SK-N-SH (cell line): ENCODE data around the gene EIF4E2.

ENCODE experiments used
- EZH2phosphoT487 ChIP-seq: fragments of 200-600 bp; sonication (generic); IDR thresholded peaks from 2 replicates; pipeline ENCODE4 v1.6.1; 2017; ENCODE audit warnings: low read depth, mixed run types, mild to moderate bottlenecking, antibody characterized with exemption, moderate library complexity, borderline replicate concordance
- FOSL2 ChIP-seq: IDR thresholded peaks from 2 replicates; pipeline ENCODE4 v1.4.0; 2012; ENCODE audit warnings: low read depth, mild to moderate bottlenecking, moderate library complexity, borderline replicate concordance
- NRF1 ChIP-seq: IDR thresholded peaks from 2 replicates; pipeline ENCODE4 v1.6.1; 2012; ENCODE audit warnings: low read depth, mild to moderate bottlenecking, low read length
- POLR2AphosphoS5 ChIP-seq: IDR thresholded peaks from 2 replicates; pipeline ENCODE4 v1.6.1; 2012; ENCODE audit warnings: low read depth, low read length
- TAF1 ChIP-seq: IDR thresholded peaks from 2 replicates; pipeline ENCODE4 v1.6.1; 2012; ENCODE audit warnings: low read depth, mild to moderate bottlenecking, low read length, moderate library complexity, borderline replicate concordance
- TF ChIP-seq, protein P1 (sequence below): fragments of 200-600 bp; sonication (generic); IDR thresholded peaks from 2 replicates; pipeline ENCODE4 v1.6.1; 2017; ENCODE audit warnings: antibody characterized with exemption, mild to moderate bottlenecking, moderate library complexity

DNA sequence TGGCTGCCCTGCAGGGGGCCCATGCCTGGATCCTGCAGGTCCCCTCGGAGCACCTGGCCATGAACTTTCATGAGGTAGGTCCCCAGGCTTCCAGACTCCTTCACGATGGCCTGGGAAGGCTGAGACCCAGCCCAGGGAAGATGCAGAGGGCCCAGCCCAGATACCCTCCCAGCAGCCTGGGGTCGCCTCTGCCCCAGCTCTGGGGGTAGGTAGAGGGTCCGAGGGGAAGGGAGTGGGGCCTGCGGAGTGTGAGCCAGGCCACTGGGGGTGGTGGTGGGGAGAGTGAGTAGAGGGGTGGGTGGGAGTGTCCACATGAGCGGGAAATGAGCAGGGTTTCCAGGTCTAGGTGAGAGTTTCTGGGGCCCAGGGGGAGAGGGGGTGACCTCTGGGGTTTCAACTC is 25.7 kb upstream of the EIF4E2 start:
- TF ChIP-seq, protein P1, sequence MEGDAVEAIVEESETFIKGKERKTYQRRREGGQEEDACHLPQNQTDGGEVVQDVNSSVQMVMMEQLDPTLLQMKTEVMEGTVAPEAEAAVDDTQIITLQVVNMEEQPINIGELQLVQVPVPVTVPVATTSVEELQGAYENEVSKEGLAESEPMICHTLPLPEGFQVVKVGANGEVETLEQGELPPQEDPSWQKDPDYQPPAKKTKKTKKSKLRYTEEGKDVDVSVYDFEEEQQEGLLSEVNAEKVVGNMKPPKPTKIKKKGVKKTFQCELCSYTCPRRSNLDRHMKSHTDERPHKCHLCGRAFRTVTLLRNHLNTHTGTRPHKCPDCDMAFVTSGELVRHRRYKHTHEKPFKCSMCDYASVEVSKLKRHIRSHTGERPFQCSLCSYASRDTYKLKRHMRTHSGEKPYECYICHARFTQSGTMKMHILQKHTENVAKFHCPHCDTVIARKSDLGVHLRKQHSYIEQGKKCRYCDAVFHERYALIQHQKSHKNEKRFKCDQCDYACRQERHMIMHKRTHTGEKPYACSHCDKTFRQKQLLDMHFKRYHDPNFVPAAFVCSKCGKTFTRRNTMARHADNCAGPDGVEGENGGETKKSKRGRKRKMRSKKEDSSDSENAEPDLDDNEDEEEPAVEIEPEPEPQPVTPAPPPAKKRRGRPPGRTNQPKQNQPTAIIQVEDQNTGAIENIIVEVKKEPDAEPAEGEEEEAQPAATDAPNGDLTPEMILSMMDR: no peak
- TF ChIP-seq POLR2AphosphoS5: no peak
- no peak for TF ChIP-seq TAF1
- no peak for TF ChIP-seq EZH2phosphoT487
- TF ChIP-seq FOSL2: no peak
- TF ChIP-seq NRF1: no peak
